Choroid plexus epithelial cell (primary cell): Measurements from ENCODE around the gene FGD4.

ENCODE experiments used
- DNase-seq: peaks from one replicate; pipeline ENCODE4 v3.0.0-alpha.2; 2010; ENCODE audit warnings: low read depth
- H3K4me3 ChIP-seq: 2 replicates; pipeline ENCODE4 v1.5.1; 2011; ENCODE audit warnings: low read depth, mild to moderate bottlenecking, control low read depth, low read length, moderate library complexity
- CTCF ChIP-seq: conservative IDR thresholded peaks from 2 replicates; pipeline ENCODE4 v1.5.1; 2011; ENCODE audit warnings: low read depth, mild to moderate bottlenecking, control low read depth, inconsistent platforms, low read length, moderate library complexity

Gene FGD4

GRCh38 chr12:32650508-32650907 is 251.2 kb downstream of the FGD4 start:
- no peak for TF ChIP-seq CTCF
- no peak overlapping the region for H3K4me3 ChIP-seq
- no peak for DNase-seq

- TF ChIP-seq CTCF, result no peak
- no peak for DNase-seq
- no peak overlapping the region for H3K4me3 ChIP-seq
These were observed 252.0 kb downstream of the FGD4 start for GRCh38 chr12:32651151-32651955.

GRCh38 chr12:32651956-32652210 is 252.5 kb downstream of the FGD4 start:
- DNase-seq, result no peak
- TF ChIP-seq CTCF, result no peak
- no peak overlapping the region for H3K4me3 ChIP-seq

DNA sequence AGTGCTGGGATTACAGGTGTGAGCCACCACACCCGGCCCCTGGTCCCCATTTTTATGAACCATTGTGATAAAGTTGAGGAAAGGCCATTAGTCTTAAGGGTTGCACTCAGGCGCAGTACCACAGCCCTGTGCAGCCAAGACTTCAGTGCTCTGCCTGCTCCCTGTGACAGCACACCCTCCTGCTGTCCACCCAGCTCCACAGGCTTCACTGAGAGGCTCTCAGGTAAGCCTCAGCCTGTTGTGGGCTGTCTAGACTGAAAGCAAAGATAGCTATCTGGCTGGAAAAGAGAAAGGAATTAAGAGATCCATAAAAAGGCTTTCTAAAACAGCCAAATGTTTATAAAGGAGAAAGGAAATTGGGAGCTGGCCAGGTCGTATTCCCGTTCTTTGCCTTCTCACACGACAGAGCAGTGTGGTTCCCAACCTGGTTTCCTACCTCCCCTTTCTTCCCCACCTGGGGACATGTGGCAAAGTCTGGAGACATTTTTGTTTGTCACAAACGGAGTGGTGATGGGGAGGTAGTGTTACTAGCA is 260.6 kb downstream of the FGD4 start:
- no peak for TF ChIP-seq CTCF
- DNase-seq, result no peak
- H3K4me3 ChIP-seq, result no peak overlapping the region

- TF ChIP-seq CTCF, result no peak
- DNase-seq, result no peak
- H3K4me3 ChIP-seq, result no peak overlapping the region
These were observed 262.3 kb downstream of the FGD4 start for GRCh38 chr12:32661706-32662105.

DNA sequence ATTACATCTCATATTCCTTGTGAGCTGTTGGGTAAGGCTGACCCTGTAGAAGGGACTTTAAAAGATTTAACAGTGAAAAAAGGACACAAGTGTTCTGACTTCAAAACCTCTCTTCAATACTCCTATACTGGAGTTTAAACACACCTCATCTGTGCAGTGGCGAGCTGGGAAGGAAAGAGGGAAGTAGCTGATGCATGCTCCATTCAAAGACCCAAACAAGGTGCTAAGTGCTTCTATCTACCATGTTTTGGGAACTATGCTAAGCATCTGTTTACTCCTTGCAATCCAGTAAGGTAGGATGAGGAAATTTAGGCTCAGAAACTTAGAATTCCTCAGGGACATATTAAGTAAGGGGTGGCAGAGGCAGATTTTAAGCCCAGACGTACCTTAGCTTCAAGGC is 263.3 kb downstream of the FGD4 start:
- H3K4me3 ChIP-seq, result no peak overlapping the region
- no peak for DNase-seq
- TF ChIP-seq CTCF, result no peak

DNA sequence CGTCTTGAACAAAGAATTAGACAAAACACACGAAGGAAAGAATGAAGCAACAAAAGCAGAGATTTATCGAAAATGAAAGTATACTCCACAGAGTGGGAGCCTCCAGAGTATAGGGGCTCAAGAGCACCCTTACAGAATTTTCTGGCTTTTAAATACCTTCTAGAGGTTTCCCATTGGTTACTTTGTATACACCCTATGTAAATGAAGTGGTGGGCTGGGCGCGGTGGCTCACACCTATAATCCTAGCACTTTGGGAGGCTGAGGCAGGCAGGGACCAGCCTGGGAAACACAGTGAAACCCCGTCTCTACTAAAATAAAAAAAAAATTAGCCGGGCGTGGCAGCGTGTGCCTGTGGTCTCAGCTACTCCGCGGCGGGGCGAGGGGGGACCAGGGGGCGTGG is 266.7 kb downstream of the FGD4 start:
- TF ChIP-seq CTCF, result no peak
- no peak for DNase-seq
- H3K4me3 ChIP-seq, result no peak overlapping the region
